Activated effector memory CD4-positive, alpha-beta T cell treated with anti-CD3 and anti-CD28 coated beads, Interleukin-2, amount 50 U/mL, for 16 hours (primary cell): ENCODE results near the gene KSR2.
"Not testable (repeated sequence)": the region's sequence is repeated elsewhere in the genome, so short reads cannot be mapped to it uniquely, and the experiment has no call there.

ENCODE experiments used
- DNase-seq: peaks from one replicate; pipeline ENCODE4 v3.0.0-alpha.2; 2020

The KSR2 gene

GRCh38 chr12:117889098-117889497 lies 79.7 kb downstream of the KSR2 start:
- DNase-seq, result no peak

- no peak for DNase-seq
These were observed 83.6 kb downstream of the KSR2 start for GRCh38 chr12:117885211-117885610.

- DNase-seq, result no peak
These were observed 84.6 kb downstream of the KSR2 start for GRCh38 chr12:117884161-117884560.

- DNase-seq, result no peak
These were observed 86.1 kb downstream of the KSR2 start for GRCh38 chr12:117882603-117883184.

- no peak for DNase-seq
These were observed 86.6 kb downstream of the KSR2 start for GRCh38 chr12:117882181-117882580.

- no peak for DNase-seq
These were observed 87.3 kb downstream of the KSR2 start for GRCh38 chr12:117881517-117881916.

- no peak for DNase-seq
These were observed 90.2 kb downstream of the KSR2 start for GRCh38 chr12:117878605-117879004.

- DNase-seq, result no peak
These were observed 92.4 kb downstream of the KSR2 start for GRCh38 chr12:117876436-117876816.

- DNase-seq, result peak; percentile 76
These were observed 92.9 kb downstream of the KSR2 start for GRCh38 chr12:117875744-117876435.

- DNase-seq, result peak; percentile 88
These were observed 93.9 kb downstream of the KSR2 start for GRCh38 chr12:117874842-117875434.

GRCh38 chr12:117874198-117874597 lies 94.6 kb downstream of the KSR2 start:
- not testable (repeated sequence) for DNase-seq

GRCh38 chr12:117872546-117873169 lies 96.1 kb downstream of the KSR2 start:
- DNase-seq, result no peak

- no peak for DNase-seq
These were observed 99.2 kb downstream of the KSR2 start for GRCh38 chr12:117869551-117869950.

GRCh38 chr12:117867348-117867747 lies 101.4 kb downstream of the KSR2 start:
- no peak for DNase-seq

GRCh38 chr12:117865505-117865904 lies 103.3 kb downstream of the KSR2 start:
- DNase-seq, result no peak

- DNase-seq, result no peak
These were observed 105.6 kb downstream of the KSR2 start for GRCh38 chr12:117863002-117863709.

GRCh38 chr12:117861691-117862090 lies 107.1 kb downstream of the KSR2 start:
- DNase-seq, result no peak

GRCh38 chr12:117860787-117861290 lies 108.0 kb downstream of the KSR2 start:
- DNase-seq, result not testable (repeated sequence)

- no peak for DNase-seq
These were observed 108.7 kb downstream of the KSR2 start for GRCh38 chr12:117860111-117860510.

GRCh38 chr12:117857632-117858612 lies 110.9 kb downstream of the KSR2 start:
- peak; percentile 80 for DNase-seq

- DNase-seq, result not testable (repeated sequence)
These were observed 111.7 kb downstream of the KSR2 start for GRCh38 chr12:117857139-117857538.

GRCh38 chr12:117855165-117855564 lies 113.6 kb downstream of the KSR2 start:
- DNase-seq, result no peak
